ENCODE results near the gene FRMD4A.
"Not testable (repeated sequence)": the region's sequence is repeated elsewhere in the genome, so short reads cannot be mapped to it uniquely, and the experiment has no call there.

FRMD4A gene

DNA sequence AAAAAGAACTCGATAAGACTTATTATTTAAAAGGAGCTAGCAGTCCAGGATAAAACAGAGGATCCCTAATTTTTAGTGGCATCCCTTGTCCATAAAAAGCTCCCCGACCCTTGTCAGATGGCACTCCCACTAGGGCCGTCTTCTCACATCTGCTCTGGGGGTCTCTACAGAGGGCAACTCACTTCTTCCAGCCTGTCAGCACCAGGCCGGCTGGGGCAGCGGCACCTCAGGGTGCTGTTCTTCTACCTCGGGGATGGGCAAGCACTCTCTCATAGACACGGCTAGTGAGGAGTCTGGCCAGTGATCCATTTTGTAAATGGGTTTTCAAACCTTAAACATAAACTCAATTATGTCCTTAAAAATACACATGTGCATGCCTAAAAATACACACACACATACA is 609.2 kb downstream of the FRMD4A start:
- no peak overlapping the region for H3K4me3 ChIP-seq (ENCODE audit: low read length)
- no peak for TF ChIP-seq ZNF274 (IDR thresholded peaks at IDR 0.05; ENCODE audit: low read depth, low read length)

DNA sequence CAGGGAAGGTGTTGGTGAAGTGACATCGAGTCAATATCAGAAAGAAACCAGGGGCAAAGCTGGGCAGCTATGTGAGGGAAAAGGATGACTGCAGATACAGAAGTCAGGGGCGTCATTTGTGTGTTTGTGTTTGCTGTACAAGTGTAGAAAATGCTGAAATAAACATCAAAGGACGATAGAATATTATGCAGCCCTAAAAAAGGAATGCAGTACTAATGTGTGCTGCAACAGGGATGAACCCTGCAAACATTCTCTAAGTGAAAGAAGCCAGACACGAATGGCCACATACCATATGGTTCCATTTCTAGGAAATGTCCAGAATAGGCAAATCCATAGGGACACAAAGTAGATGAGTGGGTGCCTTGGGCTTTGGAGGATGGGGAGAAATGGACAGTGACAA is 610.0 kb downstream of the FRMD4A start:
- no peak for TF ChIP-seq ZNF274 (IDR thresholded peaks at IDR 0.05; ENCODE audit: low read depth, low read length)
- no peak overlapping the region for H3K4me3 ChIP-seq (ENCODE audit: low read length)

- no peak overlapping the region for H3K4me3 ChIP-seq (ENCODE audit: low read length)
- TF ChIP-seq ZNF274 (IDR thresholded peaks at IDR 0.05; ENCODE audit: low read depth, low read length) = no peak
Observed at GRCh38 chr10:13719425-13719824, 611.3 kb downstream of the FRMD4A start.

GRCh38 chr10:13718820-13719219 is 611.9 kb downstream of the FRMD4A start:
- TF ChIP-seq ZNF274 (IDR thresholded peaks at IDR 0.05; ENCODE audit: low read depth, low read length) = no peak
- H3K4me3 ChIP-seq (ENCODE audit: low read length) = no peak overlapping the region; the same call in 1 of the 2 replicates

- no peak for TF ChIP-seq ZNF274 (IDR thresholded peaks at IDR 0.05; ENCODE audit: low read depth, low read length)
- peak overlapping the region; percentile 47; the same call in 1 of the 2 replicates for H3K4me3 ChIP-seq (ENCODE audit: low read length)
Observed at GRCh38 chr10:13717936-13718772, 612.6 kb downstream of the FRMD4A start.

GRCh38 chr10:13717571-13717935 is 613.2 kb downstream of the FRMD4A start:
- no peak for TF ChIP-seq ZNF274 (IDR thresholded peaks at IDR 0.05; ENCODE audit: low read depth, low read length)
- H3K4me3 ChIP-seq (ENCODE audit: low read length) = peak overlapping the region; percentile 47; the same call in 1 of the 2 replicates

DNA sequence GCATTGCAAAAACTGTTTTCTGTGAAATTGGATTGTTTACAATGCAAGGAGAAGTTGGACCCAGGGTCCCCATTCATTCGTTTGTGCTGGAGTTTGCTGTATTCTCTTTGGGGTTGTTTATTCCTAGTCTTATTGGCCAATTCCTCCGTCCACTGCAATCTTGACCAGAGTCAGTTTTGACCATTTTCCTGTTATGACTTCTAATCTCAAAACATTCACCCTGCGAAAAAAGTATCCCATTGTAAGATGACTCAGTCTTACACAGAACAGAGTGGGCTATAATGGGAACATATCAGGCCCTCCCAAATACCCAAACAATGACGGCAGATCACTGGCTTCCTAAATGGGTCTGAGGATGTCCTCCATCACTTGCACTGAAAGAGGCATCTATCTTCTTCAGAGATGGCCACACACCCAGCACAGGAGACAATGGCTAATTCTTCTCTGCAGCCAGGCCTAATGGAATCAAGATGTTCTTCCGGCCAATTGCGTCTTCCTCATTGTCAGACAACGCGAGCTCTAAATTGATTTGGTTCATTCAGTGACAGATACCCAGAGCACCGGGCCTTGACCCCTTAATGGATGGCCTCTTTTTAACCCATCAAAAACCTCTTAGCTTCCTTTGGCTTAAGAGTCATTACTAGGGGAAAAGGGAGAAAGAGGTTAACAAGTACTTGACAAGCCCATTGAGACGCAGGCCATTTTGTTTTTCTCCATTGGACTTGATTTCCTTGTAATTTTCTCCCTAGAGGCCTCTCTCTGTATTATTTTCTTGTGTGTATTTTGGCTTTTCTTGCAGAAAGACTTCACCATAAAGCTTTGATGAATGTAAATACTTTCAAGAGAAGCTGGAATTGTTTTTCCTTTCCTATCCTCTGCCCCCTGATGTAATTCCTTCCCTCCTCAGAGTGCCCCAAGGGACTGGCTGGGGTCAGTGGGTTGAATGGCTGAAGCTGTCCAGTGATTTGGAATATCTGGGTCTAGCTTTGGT is 614.3 kb downstream of the FRMD4A start:
- H3K4me3 ChIP-seq (ENCODE audit: low read length) = no peak overlapping the region
- no peak for TF ChIP-seq ZNF274 (IDR thresholded peaks at IDR 0.05; ENCODE audit: low read depth, low read length)

DNA sequence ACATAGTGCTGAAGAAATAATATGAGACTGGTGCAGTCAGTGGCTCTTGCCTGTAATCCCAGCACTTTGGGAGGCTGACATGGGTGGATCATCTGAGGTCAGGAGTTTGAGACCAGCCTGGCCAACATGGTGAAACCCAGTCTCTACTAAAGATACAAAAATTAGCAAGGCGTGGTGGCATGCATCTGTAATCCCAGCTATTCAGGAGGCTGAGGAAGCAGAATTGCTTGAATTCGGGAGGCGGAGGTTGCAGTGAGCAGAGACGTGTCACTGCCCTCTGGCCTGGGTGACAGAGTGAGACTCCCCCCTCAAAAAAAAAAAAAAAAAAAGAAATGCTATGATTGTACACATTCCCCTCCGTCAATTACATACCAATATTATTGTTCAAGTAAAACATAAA is 615.1 kb downstream of the FRMD4A start:
- not testable (repeated sequence) for H3K4me3 ChIP-seq (ENCODE audit: low read length)

DNA sequence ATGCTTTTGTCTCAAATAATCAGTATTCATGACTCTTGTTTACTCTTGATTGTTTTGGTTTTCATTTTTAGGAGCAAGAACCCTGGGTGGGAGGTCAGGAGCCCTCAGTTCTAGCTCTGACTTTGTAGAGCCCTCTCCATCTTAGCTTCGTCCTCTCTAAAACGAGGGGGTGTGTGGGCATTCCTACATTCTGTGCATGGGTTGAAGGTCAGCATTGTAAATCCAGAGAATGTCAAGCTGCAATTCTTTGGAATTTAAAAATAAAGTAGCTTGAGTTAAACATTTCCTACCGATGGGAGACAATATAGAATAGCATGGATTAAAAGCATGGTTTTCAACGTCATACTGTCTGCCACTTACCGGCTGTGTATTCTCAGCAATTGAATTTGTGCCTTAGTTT is 615.6 kb downstream of the FRMD4A start:
- no peak overlapping the region for H3K4me3 ChIP-seq (ENCODE audit: low read length)
- TF ChIP-seq ZNF274 (IDR thresholded peaks at IDR 0.05; ENCODE audit: low read depth, low read length) = no peak

DNA sequence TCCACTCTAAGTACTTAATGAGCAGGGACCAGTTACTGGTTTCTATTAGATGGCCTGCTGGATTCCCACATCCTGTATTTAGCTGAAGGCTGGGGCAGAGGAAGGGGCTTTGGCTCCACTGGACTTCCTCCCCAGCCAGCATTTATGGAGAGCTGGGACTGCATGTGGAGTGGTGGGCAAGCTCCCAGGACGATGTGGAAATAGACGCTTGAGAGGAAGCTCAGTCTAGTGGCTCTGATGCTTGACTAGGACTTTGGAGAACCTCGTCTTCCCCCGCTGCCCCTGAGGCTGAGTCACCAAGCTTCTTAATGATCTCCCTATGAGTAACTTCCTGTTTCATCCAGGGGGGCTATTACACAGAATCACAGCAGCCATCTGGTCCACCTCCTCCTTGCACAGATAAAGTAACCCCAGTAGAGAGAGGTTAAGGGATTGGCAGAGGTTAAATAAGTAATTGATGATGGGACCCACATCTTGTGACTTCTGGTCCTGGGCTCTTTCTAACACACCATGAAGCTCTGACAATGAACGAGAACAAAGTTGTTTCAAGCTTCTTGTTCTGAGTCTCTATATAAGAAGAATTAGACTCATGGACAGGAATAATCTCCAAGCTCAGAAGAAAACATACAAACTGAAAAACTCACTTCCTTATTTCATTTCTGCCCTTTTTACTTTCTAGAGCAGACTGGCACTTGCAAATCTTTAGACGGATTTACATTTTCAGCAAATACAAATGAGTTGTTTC is 617.7 kb downstream of the FRMD4A start:
- TF ChIP-seq ZNF274 (IDR thresholded peaks at IDR 0.05; ENCODE audit: low read depth, low read length) = no peak
- peak overlapping the region; percentile 8; the same call in 1 of the 2 replicates for H3K4me3 ChIP-seq (ENCODE audit: low read length)

DNA sequence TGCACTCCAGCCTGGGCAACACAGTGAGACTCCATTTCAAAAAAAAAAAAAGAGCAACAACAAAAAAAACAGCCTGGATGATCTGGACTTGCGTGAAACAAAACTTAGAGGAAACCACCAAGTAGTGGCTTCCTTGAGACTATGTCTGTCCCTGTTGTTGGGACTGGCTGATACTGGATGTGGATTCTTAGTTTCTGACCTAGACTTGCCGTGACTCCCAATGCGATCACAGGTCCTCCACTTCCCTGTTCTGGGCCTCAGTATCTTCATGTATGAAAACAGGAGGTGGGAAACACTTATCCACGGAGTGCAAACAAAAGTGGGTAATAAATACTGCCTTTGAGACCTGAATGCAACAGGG is 618.3 kb downstream of the FRMD4A start:
- no peak for TF ChIP-seq ZNF274 (IDR thresholded peaks at IDR 0.05; ENCODE audit: low read depth, low read length)
- H3K4me3 ChIP-seq (ENCODE audit: low read length) = peak overlapping the region; percentile 8; the same call in 1 of the 2 replicates

- H3K4me3 ChIP-seq (ENCODE audit: low read length) = no peak overlapping the region
- no peak for TF ChIP-seq ZNF274 (IDR thresholded peaks at IDR 0.05; ENCODE audit: low read depth, low read length)
Observed at GRCh38 chr10:13711291-13711690, 619.4 kb downstream of the FRMD4A start.

DNA sequence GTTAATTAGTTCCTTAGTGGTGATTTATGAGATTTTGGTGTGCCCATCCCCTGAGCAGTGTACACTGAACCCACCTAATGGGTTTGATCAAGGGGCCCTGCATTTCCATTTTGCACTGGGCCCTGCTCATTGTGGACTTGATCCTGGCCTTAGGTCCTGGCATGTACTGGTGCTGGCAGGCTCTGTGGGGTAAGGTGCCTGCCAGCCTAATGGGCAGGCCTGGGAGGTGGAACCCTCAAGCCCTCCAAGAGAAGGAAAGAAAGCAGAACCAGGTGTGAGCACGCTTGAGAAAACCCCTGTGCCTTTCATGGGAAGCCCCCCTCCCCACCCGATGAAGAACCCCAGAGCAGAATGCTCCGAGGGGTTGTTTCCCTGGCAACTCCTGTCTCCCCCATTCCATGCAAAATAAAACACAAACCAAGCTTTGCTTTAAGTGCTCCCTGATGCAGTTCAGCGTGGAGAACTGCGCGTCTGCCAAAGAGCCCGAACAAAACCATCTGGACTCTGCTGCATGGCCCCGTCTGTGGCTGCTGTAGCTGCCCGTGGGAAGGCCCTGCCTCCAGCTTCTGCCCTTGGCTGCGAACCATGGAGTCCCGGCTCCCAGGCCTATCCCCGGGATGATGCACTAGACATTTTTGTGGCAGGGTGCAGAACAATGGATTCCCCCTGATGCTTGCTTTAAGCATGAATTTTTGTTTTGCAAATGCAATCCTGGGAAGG is 620.6 kb downstream of the FRMD4A start:
- H3K4me3 ChIP-seq (ENCODE audit: low read length) = no peak overlapping the region
- TF ChIP-seq ZNF274 (IDR thresholded peaks at IDR 0.05; ENCODE audit: low read depth, low read length) = no peak

Measured in GM08714 (cell line).